HepG2 (cell line): ENCODE data around the gene SLC39A3. TPM values are rescaled to one million over a fixed set of nuclear protein-coding genes. Genes with fewer than 3 reads are reported as not detected.
A peak's percentile ranks its signal among the peaks of the same experiment; 100 is the strongest.

Source experiments
- ARNTL ChIP-seq: sonication (generic); formaldehyde crosslinking; IDR thresholded peaks from 2 replicates; pipeline ENCODE4 v1.4.0; 2020; ENCODE audit warnings: mild to moderate bottlenecking, missing genetic modification reagents
- ATF6 ChIP-seq: sonication (generic); formaldehyde crosslinking; conservative IDR thresholded peaks from 2 replicates; pipeline ENCODE4 v1.4.0; 2020; ENCODE audit warnings: missing genetic modification reagents
- BHLHE40 ChIP-seq: IDR thresholded peaks from 2 replicates; pipeline ENCODE4 v1.6.1; 2011; ENCODE audit warnings: low read length, improper control_type of control experiment
- CC2D1A ChIP-seq: sonication (generic); formaldehyde crosslinking; IDR thresholded peaks from 2 replicates; pipeline ENCODE4 v1.8.1; 2023; ENCODE audit warnings: mild to moderate bottlenecking, missing genetic modification reagents
- CTCF ChIP-seq: sonication (generic); formaldehyde crosslinking; IDR thresholded peaks from 2 replicates; pipeline ENCODE4 v1.5.0; 2020; ENCODE audit warnings: mild to moderate bottlenecking, missing genetic modification reagents, moderate library complexity
- GTF3A ChIP-seq: sonication (generic); formaldehyde crosslinking; conservative IDR thresholded peaks from 2 replicates; pipeline ENCODE4 v1.4.0; 2020; ENCODE audit warnings: mild to moderate bottlenecking, missing genetic modification reagents
- GZF1 ChIP-seq: sonication (generic); formaldehyde crosslinking; IDR thresholded peaks from 2 replicates; pipeline ENCODE4 v1.5.1; 2020; ENCODE audit warnings: mild to moderate bottlenecking, missing genetic modification reagents
- HES4 ChIP-seq: sonication (generic); formaldehyde crosslinking; IDR thresholded peaks from 2 replicates; pipeline ENCODE4 v1.9.0; 2021; ENCODE audit warnings: mild to moderate bottlenecking, missing genetic modification reagents, borderline replicate concordance
- KDM5B ChIP-seq: sonication (generic); formaldehyde crosslinking; IDR thresholded peaks from 2 replicates; pipeline ENCODE4 v1.4.0; 2020; ENCODE audit warnings: missing genetic modification reagents, mild to moderate bottlenecking, borderline replicate concordance
- PPARG ChIP-seq: conservative IDR thresholded peaks from 2 replicates; pipeline ENCODE4 v1.6.1; 2016; ENCODE audit warnings: missing biosample characterization, missing genetic modification reagents
- PRPF4 ChIP-seq: fragments of 200-400 bp; formaldehyde crosslinking; IDR thresholded peaks from 2 replicates; pipeline ENCODE4 v1.6.1; 2016; ENCODE audit warnings: low read length, low read depth; ENCODE audit not compliant: poor library complexity, severe bottlenecking
- SOX5 ChIP-seq: IDR thresholded peaks from 2 replicates; pipeline ENCODE4 v1.6.1; 2016; ENCODE audit warnings: borderline replicate concordance
- ZNF317 ChIP-seq: sonication (generic); formaldehyde crosslinking; IDR thresholded peaks from 2 replicates; pipeline ENCODE4 v1.5.0; 2020; ENCODE audit warnings: mild to moderate bottlenecking, missing genetic modification reagents
- ZNF598 ChIP-seq: sonication (generic); formaldehyde crosslinking; IDR thresholded peaks from 2 replicates; pipeline ENCODE4 v1.5.1; 2020; ENCODE audit warnings: mild to moderate bottlenecking, missing genetic modification reagents, borderline replicate concordance
- polyA plus RNA-seq, 8 experiments: library from polyadenylated mRNA; depleted of rRNA in 3 of 8; stranded (reverse) in 7 of 8; unstranded in 1 of 8; fragments of >200 nt; fragmentation: Illumina TruSeq in 4 of 8; extraction: Trizol in 4 of 8; gene quantifications; 2 replicates each; pipeline versions ENCODE4 v1.2.1 to v1.2.3, GENCODE V29; 2011 to 2016; ENCODE audit warnings: low read depth in 4 of 8, missing spikeins in 1 of 8, mixed read lengths in 1 of 8; ENCODE audit not compliant: insufficient read depth in 1 of 8
- total RNA-seq, 5 experiments: library from RNA; depleted of rRNA; stranded (reverse); fragments of >200 nt; fragmentation: Illumina TruSeq; extraction: Trizol; gene quantifications; 2 replicates each; pipeline ENCODE4 v1.2.3, GENCODE V29; 2016; ENCODE audit warnings: low read depth in 1 of 5
- TF ChIP-seq, protein P1 (sequence below): sonication (generic); formaldehyde crosslinking; IDR thresholded peaks from 2 replicates; pipeline ENCODE4 v1.5.0; 2020; ENCODE audit warnings: missing genetic modification reagents
- TF ChIP-seq, protein P2 (sequence below): sonication (generic); formaldehyde crosslinking; conservative IDR thresholded peaks from 2 replicates; pipeline ENCODE4 v1.5.0; 2020; ENCODE audit warnings: missing genetic modification reagents

SLC39A3 gene
- total and polyA plus RNA-seq, 2 of the 13 experiments (the other 11 are each of a cell fraction or from before 2014, with no cell fraction given) = 33.6 to 41.6 TPM

GRCh38 chr19:2739602-2740313, at the start of gene SLC39A3 (continued):
- TF ChIP-seq PRPF4 (no peak), HES4 (CRISPR knock-in tag) (peak; percentile 97), GZF1 (CRISPR knock-in tag) (peak; percentile 64; the same call in 1 of the 2 replicates), ZNF317 (peak; percentile 92), ARNTL (CRISPR knock-in tag) (peak; percentile 73; the same call in 1 of the 2 replicates), ZNF598 (CRISPR knock-in tag) (peak; percentile 92; the same call in 1 of the 2 replicates), ATF6 (CRISPR knock-in tag) (peak; percentile 98), SOX5 (CRISPR knock-in tag) (peak; percentile 81), BHLHE40 (peak; percentile 7; the same call in 1 of the 2 replicates), KDM5B (peak; percentile 93), CC2D1A (CRISPR knock-in tag) (0 out of 2 replicates have a peak, but pooled peaks have one; percentile 75), GTF3A (CRISPR knock-in tag) (no peak), CTCF (CRISPR knock-in tag) (peak; percentile 27; the same call in 1 of the 2 replicates), PPARG (CRISPR knock-in tag) (peak; percentile 86; the same call in 1 of the 2 replicates)
- TF ChIP-seq, protein P1, sequence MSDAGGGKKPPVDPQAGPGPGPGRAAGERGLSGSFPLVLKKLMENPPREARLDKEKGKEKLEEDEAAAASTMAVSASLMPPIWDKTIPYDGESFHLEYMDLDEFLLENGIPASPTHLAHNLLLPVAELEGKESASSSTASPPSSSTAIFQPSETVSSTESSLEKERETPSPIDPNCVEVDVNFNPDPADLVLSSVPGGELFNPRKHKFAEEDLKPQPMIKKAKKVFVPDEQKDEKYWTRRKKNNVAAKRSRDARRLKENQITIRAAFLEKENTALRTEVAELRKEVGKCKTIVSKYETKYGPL = peak; percentile 84; the same call in 1 of the 2 replicates
- TF ChIP-seq, protein P2, sequence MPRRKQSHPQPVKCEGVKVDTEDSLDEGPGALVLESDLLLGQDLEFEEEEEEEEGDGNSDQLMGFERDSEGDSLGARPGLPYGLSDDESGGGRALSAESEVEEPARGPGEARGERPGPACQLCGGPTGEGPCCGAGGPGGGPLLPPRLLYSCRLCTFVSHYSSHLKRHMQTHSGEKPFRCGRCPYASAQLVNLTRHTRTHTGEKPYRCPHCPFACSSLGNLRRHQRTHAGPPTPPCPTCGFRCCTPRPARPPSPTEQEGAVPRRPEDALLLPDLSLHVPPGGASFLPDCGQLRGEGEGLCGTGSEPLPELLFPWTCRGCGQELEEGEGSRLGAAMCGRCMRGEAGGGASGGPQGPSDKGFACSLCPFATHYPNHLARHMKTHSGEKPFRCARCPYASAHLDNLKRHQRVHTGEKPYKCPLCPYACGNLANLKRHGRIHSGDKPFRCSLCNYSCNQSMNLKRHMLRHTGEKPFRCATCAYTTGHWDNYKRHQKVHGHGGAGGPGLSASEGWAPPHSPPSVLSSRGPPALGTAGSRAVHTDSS (CRISPR knock-in tag) = no peak
